Panc1 (cell line): ENCODE results near the gene ANKMY1. TPM values are rescaled to one million over a fixed set of nuclear protein-coding genes. Genes with fewer than 3 reads are reported as not detected.
A peak's percentile ranks its signal among the peaks of the same experiment; 100 is the strongest.

ENCODE experiments used
- ATAC-seq: fragments of 200-7000 bp; cut with Tn5 transposase; 2 replicates; pipeline ENCODE4 v1.9.1; 2020; ENCODE audit warnings: mild to moderate bottlenecking, moderate library complexity
- BruUV-seq: library from RNA; stranded (reverse); fragments of 400-500 nt; replicated peaks from 2 replicates; lab custom pipeline; 2021; lab: Mats Ljungman, UMichigan
- CTCF ChIA-PET: fragments of 300-600 bp; sonication (Branson Sonifier 250); formaldehyde crosslinking; loops from one replicate; lab custom pipeline; 2022; ENCODE audit warnings: antibody characterized with exemption; lab: Charles Lee
- POLR2A ChIA-PET: fragments of 300-600 bp; sonication (Branson Sonifier 250); formaldehyde crosslinking; loops from one replicate; lab custom pipeline; 2022; ENCODE audit warnings: antibody characterized with exemption; lab: Charles Lee
- DNase-seq: peaks from one replicate; pipeline ENCODE4 v3.0.0-alpha.2; 2010; ENCODE audit warnings: low read depth, low spot score
- H3K27ac ChIP-seq: 2 replicates; pipeline ENCODE4 v1.5.1; 2011; ENCODE audit warnings: mild to moderate bottlenecking, low read length, inconsistent platforms
- H3K27me3 ChIP-seq: fragments of 200-500 bp; sonication (Bioruptor generic); 2 replicates; pipeline ENCODE4 v1.6.0; 2014; ENCODE audit warnings: low read length, inconsistent platforms; ENCODE audit not compliant: control insufficient read depth, insufficient read depth
- H3K36me3 ChIP-seq: fragments of 200-500 bp; sonication (Bioruptor generic); 2 replicates; pipeline ENCODE4 v1.5.1; 2014; ENCODE audit warnings: inconsistent platforms, mild to moderate bottlenecking, low read length, moderate library complexity; ENCODE audit not compliant: control insufficient read depth, insufficient read depth
- H3K4me1 ChIP-seq: 2 replicates; pipeline ENCODE4 v1.5.1; 2011; ENCODE audit warnings: inconsistent platforms, mild to moderate bottlenecking, low read length, moderate library complexity; ENCODE audit not compliant: control insufficient read depth, insufficient read depth
- H3K4me3 ChIP-seq, 2 experiments: 2 replicates each; pipeline ENCODE4 v1.5.1; 2011 to 2012; ENCODE audit warnings: low read depth in 2 of 2, low read length in 2 of 2, mild to moderate bottlenecking in 2 of 2, inconsistent platforms in 1 of 2, moderate library complexity in 1 of 2
- H3K9me3 ChIP-seq: fragments of 200-500 bp; sonication (Bioruptor generic); 2 replicates; pipeline ENCODE4 v1.5.1; 2014; ENCODE audit warnings: low read depth, mild to moderate bottlenecking, inconsistent platforms, low read length, moderate library complexity; ENCODE audit not compliant: control insufficient read depth, insufficient read depth
- POLR2AphosphoS5 ChIP-seq: IDR thresholded peaks from 2 replicates; pipeline ENCODE4 v1.6.1; 2012; ENCODE audit warnings: mild to moderate bottlenecking, low read depth, low read length, moderate library complexity
- SIN3A ChIP-seq: IDR thresholded peaks from 2 replicates; pipeline ENCODE4 v1.6.1; 2012; ENCODE audit warnings: low read depth, mild to moderate bottlenecking, low read length, moderate library complexity, borderline replicate concordance; ENCODE audit not compliant: insufficient read depth
- TCF7L2 ChIP-seq: IDR thresholded peaks from 2 replicates; pipeline ENCODE4 v1.6.1; 2011; ENCODE audit warnings: mild to moderate bottlenecking, low read depth, low read length, inconsistent platforms
- in situ Hi-C: cut with HindIII; loops from 2 replicates; pipeline ENCODE4 v1.10.0; 2016; ENCODE audit warnings: low sequenced_read_pairs, low pct_unique_long_range_greater_than_20kb
- intact Hi-C: fragments of 100-400 bp; cut with micrococcal nuclease; formaldehyde crosslinking; loops from one replicate; pipeline ENCODE4 v1.10.0; 2022; ENCODE audit not compliant: unreplicated experiment
- total RNA-seq: library from RNA; stranded (reverse); gene quantifications from one replicate; pipeline ENCODE4 v1.2.1, GENCODE V29; 2021; ENCODE audit not compliant: unreplicated experiment
- TF ChIP-seq, protein P1 (sequence below), 2 experiments: IDR thresholded peaks; 2 replicates each; pipeline ENCODE4 v1.6.1; 2011 to 2012; ENCODE audit warnings: low read depth in 2 of 2, control low read depth in 1 of 2, low read length in 1 of 2, mild to moderate bottlenecking in 1 of 2, moderate library complexity in 1 of 2; ENCODE audit not compliant: insufficient read depth in 1 of 2
- TF ChIP-seq, protein P2 (sequence below): fragments of 450-650 bp; IDR thresholded peaks from 2 replicates; pipeline ENCODE4 v1.5.1; 2017; ENCODE audit warnings: mild to moderate bottlenecking

ANKMY1 gene
- total RNA-seq, 1 experiment from 2014 or later, result 19.5 TPM

DNA sequence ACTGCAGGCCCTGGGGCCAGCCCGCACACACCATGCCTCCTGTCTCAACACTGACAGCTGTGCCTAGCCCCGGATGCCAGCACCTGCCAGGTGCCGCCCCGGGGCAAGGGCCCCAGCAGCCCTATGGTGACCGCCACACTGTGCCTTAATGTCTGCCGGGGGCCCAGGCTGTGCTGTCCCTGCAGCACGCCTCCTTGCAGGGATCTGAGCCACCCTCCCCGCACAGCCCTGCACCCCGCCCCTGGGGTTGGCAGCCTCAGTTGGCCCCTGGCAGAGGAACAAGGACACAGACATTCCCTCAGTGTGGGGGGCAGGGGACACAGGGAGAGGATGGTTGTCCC lies 20.3 kb upstream of the ANKMY1 start:
- intact Hi-C loops (no loop called here), in situ Hi-C loops (no loop called here)
- ChIA-PET POLR2A (no interaction called here), CTCF (no interaction called here)
- BruUV-seq, result no TSS peak
- H3K27ac ChIP-seq, result no peak overlapping the region
- H3K27me3 ChIP-seq, result no peaks in the 10 kb centered on the region
- 0 out of 2 replicates have a peak, but pooled peaks have one; percentile 2 for ATAC-seq
- TF ChIP-seq TCF7L2 (no peak), POLR2AphosphoS5 (no peak), SIN3A (no peak)
- TF ChIP-seq, protein P1, sequence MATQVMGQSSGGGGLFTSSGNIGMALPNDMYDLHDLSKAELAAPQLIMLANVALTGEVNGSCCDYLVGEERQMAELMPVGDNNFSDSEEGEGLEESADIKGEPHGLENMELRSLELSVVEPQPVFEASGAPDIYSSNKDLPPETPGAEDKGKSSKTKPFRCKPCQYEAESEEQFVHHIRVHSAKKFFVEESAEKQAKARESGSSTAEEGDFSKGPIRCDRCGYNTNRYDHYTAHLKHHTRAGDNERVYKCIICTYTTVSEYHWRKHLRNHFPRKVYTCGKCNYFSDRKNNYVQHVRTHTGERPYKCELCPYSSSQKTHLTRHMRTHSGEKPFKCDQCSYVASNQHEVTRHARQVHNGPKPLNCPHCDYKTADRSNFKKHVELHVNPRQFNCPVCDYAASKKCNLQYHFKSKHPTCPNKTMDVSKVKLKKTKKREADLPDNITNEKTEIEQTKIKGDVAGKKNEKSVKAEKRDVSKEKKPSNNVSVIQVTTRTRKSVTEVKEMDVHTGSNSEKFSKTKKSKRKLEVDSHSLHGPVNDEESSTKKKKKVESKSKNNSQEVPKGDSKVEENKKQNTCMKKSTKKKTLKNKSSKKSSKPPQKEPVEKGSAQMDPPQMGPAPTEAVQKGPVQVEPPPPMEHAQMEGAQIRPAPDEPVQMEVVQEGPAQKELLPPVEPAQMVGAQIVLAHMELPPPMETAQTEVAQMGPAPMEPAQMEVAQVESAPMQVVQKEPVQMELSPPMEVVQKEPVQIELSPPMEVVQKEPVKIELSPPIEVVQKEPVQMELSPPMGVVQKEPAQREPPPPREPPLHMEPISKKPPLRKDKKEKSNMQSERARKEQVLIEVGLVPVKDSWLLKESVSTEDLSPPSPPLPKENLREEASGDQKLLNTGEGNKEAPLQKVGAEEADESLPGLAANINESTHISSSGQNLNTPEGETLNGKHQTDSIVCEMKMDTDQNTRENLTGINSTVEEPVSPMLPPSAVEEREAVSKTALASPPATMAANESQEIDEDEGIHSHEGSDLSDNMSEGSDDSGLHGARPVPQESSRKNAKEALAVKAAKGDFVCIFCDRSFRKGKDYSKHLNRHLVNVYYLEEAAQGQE (IDR thresholded peaks at IDR 0.05; ENCODE audit: insufficient read depth in 1 of 2, low read depth in 2 of 2, low read length in 1 of 2), result no peak
- TF ChIP-seq, protein P2, sequence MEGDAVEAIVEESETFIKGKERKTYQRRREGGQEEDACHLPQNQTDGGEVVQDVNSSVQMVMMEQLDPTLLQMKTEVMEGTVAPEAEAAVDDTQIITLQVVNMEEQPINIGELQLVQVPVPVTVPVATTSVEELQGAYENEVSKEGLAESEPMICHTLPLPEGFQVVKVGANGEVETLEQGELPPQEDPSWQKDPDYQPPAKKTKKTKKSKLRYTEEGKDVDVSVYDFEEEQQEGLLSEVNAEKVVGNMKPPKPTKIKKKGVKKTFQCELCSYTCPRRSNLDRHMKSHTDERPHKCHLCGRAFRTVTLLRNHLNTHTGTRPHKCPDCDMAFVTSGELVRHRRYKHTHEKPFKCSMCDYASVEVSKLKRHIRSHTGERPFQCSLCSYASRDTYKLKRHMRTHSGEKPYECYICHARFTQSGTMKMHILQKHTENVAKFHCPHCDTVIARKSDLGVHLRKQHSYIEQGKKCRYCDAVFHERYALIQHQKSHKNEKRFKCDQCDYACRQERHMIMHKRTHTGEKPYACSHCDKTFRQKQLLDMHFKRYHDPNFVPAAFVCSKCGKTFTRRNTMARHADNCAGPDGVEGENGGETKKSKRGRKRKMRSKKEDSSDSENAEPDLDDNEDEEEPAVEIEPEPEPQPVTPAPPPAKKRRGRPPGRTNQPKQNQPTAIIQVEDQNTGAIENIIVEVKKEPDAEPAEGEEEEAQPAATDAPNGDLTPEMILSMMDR, result no peak
- H3K4me1 ChIP-seq, result peaks cover 12% of the 10 kb centered on the region
- DNase-seq, result no peak
- H3K4me3 ChIP-seq, result no peak overlapping the region
- no peaks in the 10 kb centered on the region for H3K36me3 ChIP-seq
- no peaks in the 10 kb centered on the region; the same call in 1 of the 2 replicates for H3K9me3 ChIP-seq

DNA sequence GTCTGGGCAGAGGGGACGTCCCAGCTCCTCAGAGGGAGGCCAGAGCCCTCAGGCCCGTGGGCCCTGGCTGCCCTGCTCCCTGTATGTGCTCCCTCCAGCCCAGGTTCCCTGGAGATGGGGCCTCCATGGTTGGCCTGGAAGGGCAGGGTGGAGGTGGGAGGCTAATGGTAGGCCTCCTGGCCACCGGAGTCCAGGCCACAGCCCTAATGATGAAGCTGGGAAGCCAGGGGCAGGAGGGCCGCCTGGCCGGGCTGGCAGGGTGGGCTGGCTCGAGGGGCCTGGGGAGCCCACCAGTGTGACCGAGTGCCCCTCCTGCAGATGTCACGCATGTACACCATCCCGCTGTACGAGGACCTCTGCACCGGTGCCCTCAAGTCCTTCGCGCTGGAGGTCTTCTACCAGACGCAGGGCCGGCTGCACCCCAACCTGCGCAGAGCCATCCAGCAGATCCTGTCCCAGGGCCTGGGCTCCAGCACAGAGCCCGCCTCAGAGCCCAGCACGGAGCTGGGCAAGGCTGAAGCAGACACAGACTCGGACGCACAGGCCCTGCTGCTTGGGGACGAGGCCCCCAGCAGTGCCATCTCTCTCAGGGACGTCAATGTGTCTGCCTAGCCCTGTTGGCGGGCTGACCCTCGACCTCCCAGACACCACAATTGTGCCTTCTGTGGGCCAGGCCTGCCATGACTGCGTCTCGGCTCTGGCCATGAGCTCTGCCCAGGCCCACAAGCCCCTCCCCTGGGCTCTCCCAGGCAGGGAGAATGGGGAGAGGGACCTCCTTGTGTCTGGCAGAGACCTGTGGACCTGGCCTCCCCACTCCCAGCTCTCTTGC lies 19.7 kb upstream of the ANKMY1 start:
- H3K36me3 ChIP-seq, result no peaks in the 10 kb centered on the region
- DNase-seq, result no peak
- ChIA-PET CTCF (no interaction called here), POLR2A (no interaction called here)
- H3K4me3 ChIP-seq, result no peak overlapping the region
- intact Hi-C loops, result no loop called here
- H3K27me3 ChIP-seq, result no peaks in the 10 kb centered on the region
- peaks cover 10% of the 10 kb centered on the region for H3K4me1 ChIP-seq
- ATAC-seq, result peak; percentile 4; the same call in 1 of the 2 replicates
- in situ Hi-C loops, result no loop called here
- no peak for TF ChIP-seq TCF7L2
- BruUV-seq, result no TSS peak
- no peak overlapping the region for H3K27ac ChIP-seq
- no peaks in the 10 kb centered on the region; the same call in 1 of the 2 replicates for H3K9me3 ChIP-seq
